Adipocyte (in vitro differentiated cells): Measurements from ENCODE around the gene ZMPSTE24.
"Not testable (repeated sequence)": the region's sequence is repeated elsewhere in the genome, so short reads cannot be mapped to it uniquely, and the experiment has no call there.

ENCODE experiments used
- DNase-seq: peaks from one replicate; pipeline ENCODE4 v3.0.0-alpha.2; 2015; ENCODE audit warnings: low read depth
- H3K27me3 ChIP-seq: replicated peaks from 2 replicates; pipeline ENCODE4 v1.7.0; 2013; ENCODE audit warnings: mild to moderate bottlenecking, low read length, moderate library complexity; ENCODE audit not compliant: control insufficient read depth, insufficient read depth
- H3K36me3 ChIP-seq: 2 replicates; pipeline ENCODE4 v1.7.0; 2013; ENCODE audit warnings: low read length, mild to moderate bottlenecking, moderate library complexity; ENCODE audit not compliant: control insufficient read depth, insufficient read depth, severe bottlenecking
- H3K4me1 ChIP-seq: 2 replicates; pipeline ENCODE4 v1.7.0; 2013; ENCODE audit warnings: mild to moderate bottlenecking, low read length, moderate library complexity; ENCODE audit not compliant: control insufficient read depth, insufficient read depth
- H3K4me3 ChIP-seq: 2 replicates; pipeline ENCODE4 v1.7.0; 2013; ENCODE audit warnings: mild to moderate bottlenecking, low read length, moderate library complexity
- H3K9ac ChIP-seq: 2 replicates; pipeline ENCODE4 v1.7.0; 2013; ENCODE audit warnings: mild to moderate bottlenecking, low read length, moderate library complexity
- H3K9me3 ChIP-seq: 2 replicates; pipeline ENCODE4 v1.7.0; 2013; ENCODE audit warnings: mild to moderate bottlenecking, low read length, moderate library complexity; ENCODE audit not compliant: control insufficient read depth

The ZMPSTE24 gene

GRCh38 chr1:40313958-40314720, 56.1 kb downstream of the ZMPSTE24 start:
- DNase-seq, result no peak
- Histone ChIP-seq H3K9me3 (no peaks in the 10 kb centered on the region), H3K36me3 (no peaks in the 10 kb centered on the region), H3K4me1 (peaks cover 35% of the 10 kb centered on the region), H3K27me3 (peaks cover 13% of the 10 kb centered on the region), H3K4me3 (no peak overlapping the region), H3K9ac (peak overlapping the region; percentile 84)

- no peak for DNase-seq
- Histone ChIP-seq H3K4me3 (peak overlapping the region; percentile 65), H3K9ac (peak overlapping the region; percentile 84), H3K36me3 (no peaks in the 10 kb centered on the region), H3K4me1 (peaks cover 35% of the 10 kb centered on the region), H3K27me3 (peaks cover 13% of the 10 kb centered on the region), H3K9me3 (no peaks in the 10 kb centered on the region)
Observed at GRCh38 chr1:40314721-40315238, 56.7 kb downstream of the ZMPSTE24 start.

GRCh38 chr1:40315239-40315794, 57.3 kb downstream of the ZMPSTE24 start:
- Histone ChIP-seq H3K4me1 (peaks cover 35% of the 10 kb centered on the region), H3K4me3 (peak overlapping the region; percentile 65), H3K36me3 (no peaks in the 10 kb centered on the region), H3K27me3 (peaks cover 13% of the 10 kb centered on the region), H3K9ac (peak overlapping the region; percentile 84), H3K9me3 (no peaks in the 10 kb centered on the region)
- peak; percentile 85 for DNase-seq

GRCh38 chr1:40315795-40316594, 58.0 kb downstream of the ZMPSTE24 start:
- H3K9me3 ChIP-seq, result no peaks in the 10 kb centered on the region
- H3K9ac ChIP-seq, result peak overlapping the region; percentile 42
- H3K36me3 ChIP-seq, result no peaks in the 10 kb centered on the region
- peaks cover 35% of the 10 kb centered on the region for H3K4me1 ChIP-seq
- DNase-seq, result no peak
- peaks cover 13% of the 10 kb centered on the region for H3K27me3 ChIP-seq
- peak overlapping the region; percentile 65 for H3K4me3 ChIP-seq

DNA sequence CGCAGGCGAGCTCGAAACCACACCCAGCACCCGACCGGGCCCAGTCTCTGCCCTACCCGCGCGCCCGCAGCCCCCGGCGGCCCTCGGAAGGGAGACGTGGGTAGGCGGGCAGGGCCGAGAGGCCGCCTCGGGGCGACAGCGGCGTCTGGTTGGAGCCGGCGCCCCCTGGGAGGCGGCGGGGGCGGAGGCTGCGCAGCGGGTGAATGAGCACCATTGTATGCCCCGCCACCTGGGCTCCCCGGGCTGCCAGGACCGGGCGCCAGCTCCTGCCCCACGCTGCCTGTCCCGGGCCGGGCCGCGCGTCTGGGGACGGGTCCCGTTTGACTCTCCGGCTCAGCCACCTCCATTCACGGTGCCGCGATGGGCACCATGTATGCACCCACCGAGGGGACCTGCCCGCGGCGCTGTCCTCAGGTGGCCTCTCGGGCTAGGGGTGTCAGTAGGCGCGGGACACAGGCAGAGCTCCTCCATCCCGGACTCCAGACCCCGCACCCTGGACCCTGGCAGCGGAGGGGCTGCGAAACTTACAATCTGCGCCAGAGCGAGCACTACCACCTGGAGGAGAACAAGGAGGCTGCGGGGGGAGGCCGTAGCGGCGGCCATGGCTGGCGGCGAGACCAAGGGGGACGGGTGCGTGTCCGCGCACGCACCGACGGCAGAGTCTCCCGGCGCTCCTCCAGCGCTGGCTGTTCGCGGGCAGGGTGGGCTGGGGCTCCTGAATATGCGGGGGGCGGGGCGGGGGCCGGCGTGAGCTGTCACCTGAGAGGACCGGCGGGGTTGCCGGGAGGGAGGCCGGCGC, 58.8 kb downstream of the ZMPSTE24 start, which contains the start of gene COL9A2:
Gene COL9A2, minus strand, starts transcription at position 692 of the 799 bp plus-strand sequence. Its CDS starts 89 bp downstream, at position 603.
- peak within 1 kb of the TSS; percentile 65 for H3K4me3 ChIP-seq
- H3K36me3 ChIP-seq, result no peaks in the 10 kb centered on the region
- no peaks in the 10 kb centered on the region for H3K9me3 ChIP-seq
- DNase-seq, result peak; percentile 62
- H3K27me3 ChIP-seq, result peaks cover 13% of the 10 kb centered on the region
- no peak within 1 kb of the TSS for H3K9ac ChIP-seq
- peaks cover 35% of the 10 kb centered on the region for H3K4me1 ChIP-seq

GRCh38 chr1:40317394-40318074, 59.5 kb downstream of the ZMPSTE24 start:
- H3K4me1 ChIP-seq, result peaks cover 35% of the 10 kb centered on the region
- H3K36me3 ChIP-seq, result no peaks in the 10 kb centered on the region
- no peak for DNase-seq
- H3K9ac ChIP-seq, result no peak overlapping the region
- peaks cover 13% of the 10 kb centered on the region for H3K27me3 ChIP-seq
- H3K4me3 ChIP-seq, result no peak overlapping the region
- no peaks in the 10 kb centered on the region for H3K9me3 ChIP-seq

GRCh38 chr1:40318476-40318875, 60.4 kb downstream of the ZMPSTE24 start:
- no peak for DNase-seq
- H3K36me3 ChIP-seq, result no peaks in the 10 kb centered on the region
- peaks cover 28% of the 10 kb centered on the region for H3K4me1 ChIP-seq
- H3K9ac ChIP-seq, result no peak overlapping the region
- peaks cover 13% of the 10 kb centered on the region for H3K27me3 ChIP-seq
- no peak overlapping the region for H3K4me3 ChIP-seq
- no peaks in the 10 kb centered on the region for H3K9me3 ChIP-seq

DNA sequence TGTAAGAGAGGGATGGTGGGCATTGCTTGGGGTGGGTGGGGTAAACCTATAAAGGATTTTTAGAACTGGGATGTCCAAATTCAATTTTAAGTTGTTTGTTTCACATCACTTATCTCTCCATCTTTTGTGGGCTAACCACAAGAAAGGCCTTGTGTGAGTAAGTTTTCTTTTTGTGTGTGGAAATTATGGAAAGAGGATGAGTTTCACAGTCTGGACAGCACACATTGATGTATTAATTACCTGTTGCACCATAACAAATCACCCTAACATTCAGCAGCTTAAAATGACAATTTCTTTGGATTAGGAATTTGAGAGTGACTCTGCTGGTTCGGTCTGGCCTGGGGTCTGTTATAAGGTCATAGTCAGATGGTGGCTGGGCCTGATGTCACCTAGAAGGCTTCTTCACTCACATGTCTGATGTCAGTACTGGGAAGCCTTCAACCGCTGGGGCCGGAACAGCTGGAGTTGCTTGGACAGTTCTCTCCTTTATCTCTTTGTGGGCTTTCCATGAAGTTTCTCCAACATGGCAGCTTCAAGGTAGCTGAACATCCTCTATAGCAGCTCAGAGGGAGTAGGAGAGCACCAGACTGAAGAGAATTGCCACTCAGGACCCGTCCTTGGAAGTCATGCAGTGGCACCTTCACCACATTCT, 61.1 kb downstream of the ZMPSTE24 start:
- no peak overlapping the region for H3K9ac ChIP-seq
- peaks cover 21% of the 10 kb centered on the region for H3K4me1 ChIP-seq
- no peaks in the 10 kb centered on the region for H3K36me3 ChIP-seq
- no peak overlapping the region for H3K4me3 ChIP-seq
- no peaks in the 10 kb centered on the region for H3K9me3 ChIP-seq
- DNase-seq, result no peak
- peaks cover 13% of the 10 kb centered on the region for H3K27me3 ChIP-seq

GRCh38 chr1:40331403-40331802, 73.4 kb downstream of the ZMPSTE24 start:
- not testable (repeated sequence) for H3K27me3 ChIP-seq, H3K4me3 ChIP-seq, DNase-seq, H3K36me3 ChIP-seq, H3K9me3 ChIP-seq, H3K9ac ChIP-seq, H3K4me1 ChIP-seq

DNA sequence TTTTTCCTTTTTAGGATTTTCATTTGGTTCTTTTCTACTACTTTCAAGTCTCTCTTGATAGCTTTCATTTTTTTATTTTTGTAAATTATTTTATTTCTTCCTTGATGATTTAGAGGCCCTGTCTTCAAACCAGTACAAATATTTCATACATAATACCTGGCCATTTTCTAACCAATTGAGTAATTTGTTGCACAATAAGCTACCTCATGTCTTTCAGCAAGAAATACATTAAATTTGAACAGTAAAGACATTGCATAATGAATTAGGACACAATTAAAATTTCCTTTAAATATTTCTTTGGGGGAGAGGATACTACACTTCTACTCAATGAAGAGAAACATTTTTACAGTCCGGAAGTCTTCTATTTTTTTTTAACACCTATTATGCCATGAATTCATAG, 74.7 kb downstream of the ZMPSTE24 start:
- Histone ChIP-seq H3K36me3 (no peaks in the 10 kb centered on the region), H3K4me1 (no peaks in the 10 kb centered on the region), H3K27me3 (no peaks in the 10 kb centered on the region), H3K9me3 (no peaks in the 10 kb centered on the region), H3K9ac (no peak overlapping the region), H3K4me3 (no peak overlapping the region)
- DNase-seq, result no peak
